ENCODE results near the gene CLIP4.
"Not testable (repeated sequence)": the region's sequence is repeated elsewhere in the genome, so short reads cannot be mapped to it uniquely, and the experiment has no call there.

The CLIP4 gene

GRCh38 chr2:29104688-29105087 is 10.5 kb upstream of the CLIP4 start:
- no peak for DNase-seq (ENCODE audit: low read depth in 2 of 2)

GRCh38 chr2:29105375-29105774 is 9.8 kb upstream of the CLIP4 start:
- no peak for DNase-seq (ENCODE audit: low read depth in 2 of 2)

DNA sequence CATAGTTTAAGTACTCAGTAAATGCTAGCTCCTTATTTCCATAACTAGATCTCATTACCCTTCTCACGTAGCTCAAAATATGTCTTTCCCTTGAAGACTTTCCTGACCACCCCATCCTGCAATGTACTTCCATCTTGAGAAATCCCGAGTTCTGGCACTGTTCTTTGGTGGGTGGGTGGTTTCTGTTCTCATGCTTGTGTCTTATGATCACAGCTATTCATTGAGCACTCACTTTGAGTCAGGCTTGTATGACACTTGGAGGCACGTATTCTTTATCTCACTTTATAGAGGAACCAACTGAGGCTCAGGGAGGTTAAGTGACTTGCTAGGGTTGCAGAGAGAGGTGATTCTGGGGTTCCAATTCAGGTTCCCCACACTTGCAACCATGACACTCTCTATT is 9.0 kb upstream of the CLIP4 start:
- no peak for DNase-seq (ENCODE audit: low read depth in 2 of 2)

GRCh38 chr2:29106980-29107388 is 8.2 kb upstream of the CLIP4 start:
- no peak for DNase-seq (ENCODE audit: low read depth in 2 of 2)

- DNase-seq (ENCODE audit: low read depth in 2 of 2) = not testable (repeated sequence)
Measured at GRCh38 chr2:29107547-29107946, 7.7 kb upstream of the CLIP4 start.

DNA sequence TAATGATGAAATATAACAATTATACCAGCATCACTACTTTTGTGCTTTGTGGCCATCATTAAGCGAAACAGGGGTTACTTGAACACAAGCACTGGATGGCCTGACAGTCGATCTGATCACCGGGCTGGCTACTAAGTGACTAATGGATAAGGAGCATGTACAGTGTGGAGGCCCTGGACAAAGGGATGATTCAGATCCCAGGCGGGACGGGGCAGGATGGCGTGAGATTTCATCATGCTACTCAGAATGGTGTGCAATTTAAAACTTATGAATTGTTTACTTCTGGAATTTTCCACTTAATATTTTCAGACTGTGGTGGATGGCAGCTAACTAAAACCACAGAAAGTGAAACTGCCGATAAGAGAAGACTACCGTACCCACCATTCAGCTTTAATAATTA is 7.0 kb upstream of the CLIP4 start:
- DNase-seq (ENCODE audit: low read depth in 2 of 2) = no peak

DNA sequence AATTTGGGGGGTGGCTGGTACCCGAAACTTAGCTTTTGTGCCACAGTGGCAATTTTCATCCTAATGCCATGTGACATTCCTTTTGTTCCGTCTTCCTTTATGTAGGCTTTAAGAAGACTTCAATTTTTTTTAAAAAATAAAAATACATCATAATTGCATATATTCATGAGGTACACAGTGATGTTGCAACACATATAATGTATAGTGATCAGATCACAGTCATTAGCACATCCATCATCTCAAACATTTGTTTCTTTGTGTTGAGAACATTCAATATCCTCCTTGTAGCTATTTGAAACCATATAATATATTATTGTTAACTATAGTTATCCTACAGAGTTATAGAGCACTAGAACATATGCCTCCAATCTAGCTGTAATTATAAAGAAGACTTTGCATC is 6.0 kb upstream of the CLIP4 start:
- no peak for DNase-seq (ENCODE audit: low read depth in 2 of 2)

DNA sequence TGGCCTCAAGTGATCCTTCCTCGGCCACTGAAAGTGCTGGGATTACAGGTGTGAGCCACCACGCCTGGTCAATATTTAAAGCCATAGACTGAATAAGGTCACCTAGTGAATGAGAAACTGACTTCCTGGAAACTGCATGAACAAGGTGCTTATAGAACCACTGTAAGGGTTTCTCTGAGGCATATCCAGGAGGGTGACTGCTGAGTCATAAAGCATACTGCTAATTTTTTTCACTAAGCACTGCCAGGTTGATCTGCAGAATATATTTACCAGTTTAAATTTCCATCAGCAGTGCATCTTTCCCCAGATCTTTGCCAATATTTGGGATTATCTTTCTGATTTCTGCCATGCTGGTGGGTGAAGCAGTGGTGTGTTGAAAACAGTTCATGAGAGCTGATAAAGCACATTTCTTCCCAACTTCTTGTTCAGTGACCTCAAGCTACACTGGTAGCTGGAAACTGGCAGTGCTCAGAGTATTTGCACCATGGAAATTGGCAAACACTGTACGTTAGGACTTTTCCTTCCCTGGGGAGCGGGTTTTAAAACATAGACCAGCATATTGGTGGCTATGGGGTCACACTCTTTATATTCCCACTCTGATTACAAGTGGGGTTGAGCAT is 4.2 kb upstream of the CLIP4 start:
- no peak for DNase-seq (ENCODE audit: low read depth in 2 of 2)

DNA sequence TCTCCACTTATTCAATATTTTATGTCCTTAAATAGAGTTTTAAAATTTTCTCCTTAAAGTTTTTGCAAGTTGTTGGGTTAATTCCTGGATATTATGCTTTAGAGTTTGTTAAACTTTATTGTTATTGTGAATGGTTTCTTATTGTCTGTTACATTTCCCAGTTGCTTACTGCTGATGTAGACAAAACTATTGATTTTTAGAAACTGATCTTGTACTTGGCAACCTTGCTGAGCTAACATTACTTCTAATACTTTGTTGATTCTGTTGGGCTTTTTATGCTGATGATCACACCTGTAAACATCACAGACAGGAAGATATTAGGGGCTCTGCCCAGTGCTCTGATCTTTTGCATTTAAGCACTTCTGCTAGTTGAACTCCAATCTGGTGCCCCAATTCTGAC is 2.8 kb upstream of the CLIP4 start:
- DNase-seq (ENCODE audit: low read depth in 2 of 2) = no peak

- DNase-seq (ENCODE audit: low read depth in 2 of 2) = no peak
Measured at GRCh38 chr2:29113027-29113686, 2.1 kb upstream of the CLIP4 start.

GRCh38 chr2:29113891-29114321 is 1.3 kb upstream of the CLIP4 start:
- DNase-seq (ENCODE audit: low read depth in 2 of 2) = no peak

DNA sequence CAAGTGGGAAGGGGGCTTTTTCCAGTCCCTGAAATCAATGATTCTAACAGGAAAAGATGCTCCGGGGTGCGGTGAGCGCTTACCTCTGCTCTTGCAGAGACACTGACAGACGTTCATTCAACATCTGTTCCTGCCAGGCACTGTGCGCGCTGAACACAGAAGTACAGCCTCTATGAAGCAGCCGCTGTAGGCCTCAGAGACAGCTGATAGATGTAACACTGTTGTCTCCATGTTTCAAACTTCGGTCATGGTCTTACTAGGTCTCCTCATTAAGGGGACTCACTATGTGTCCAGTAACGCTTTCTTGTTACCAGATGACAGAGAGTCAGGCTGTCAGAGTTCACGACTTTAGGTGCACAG is 649 bp upstream of the CLIP4 start:
- no peak for DNase-seq (ENCODE audit: low read depth in 2 of 2)

- DNase-seq (ENCODE audit: low read depth in 2 of 2) = peak; percentile 21 to 45
Measured at GRCh38 chr2:29115797-29116781, 874 bp downstream of the CLIP4 start.

- DNase-seq (ENCODE audit: low read depth in 2 of 2) = no peak
Measured at GRCh38 chr2:29117636-29118303, 2.6 kb downstream of the CLIP4 start.

- DNase-seq (ENCODE audit: low read depth in 2 of 2) = no peak
Measured at GRCh38 chr2:29119211-29119610, 4.0 kb downstream of the CLIP4 start.

GRCh38 chr2:29120846-29121245 is 5.6 kb downstream of the CLIP4 start:
- DNase-seq (ENCODE audit: low read depth in 2 of 2) = no peak

- no peak for DNase-seq (ENCODE audit: low read depth in 2 of 2)
Measured at GRCh38 chr2:29123617-29124349, 8.6 kb downstream of the CLIP4 start.

DNA sequence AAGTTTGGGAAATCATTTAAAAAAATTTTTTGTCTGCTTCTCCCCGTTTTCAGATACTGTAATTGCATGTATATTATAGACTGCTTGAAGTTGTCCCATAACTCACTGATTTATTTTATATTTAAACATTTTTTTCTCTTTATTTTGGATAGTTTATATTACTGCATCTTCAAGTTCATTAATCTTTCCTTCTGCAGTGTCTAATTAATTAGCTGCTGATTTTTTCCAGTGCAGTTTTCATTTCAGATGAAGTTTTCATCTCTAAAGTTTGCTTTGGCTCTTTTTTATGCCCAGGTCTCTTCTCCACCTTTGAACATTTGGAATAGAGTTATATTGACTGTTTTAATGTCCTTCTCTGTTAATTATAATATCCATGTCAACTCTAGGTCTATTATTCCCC is 9.3 kb downstream of the CLIP4 start:
- no peak for DNase-seq (ENCODE audit: low read depth in 2 of 2)

- no peak for DNase-seq (ENCODE audit: low read depth in 2 of 2)
Measured at GRCh38 chr2:29129586-29130281, 14.5 kb downstream of the CLIP4 start.

DNA sequence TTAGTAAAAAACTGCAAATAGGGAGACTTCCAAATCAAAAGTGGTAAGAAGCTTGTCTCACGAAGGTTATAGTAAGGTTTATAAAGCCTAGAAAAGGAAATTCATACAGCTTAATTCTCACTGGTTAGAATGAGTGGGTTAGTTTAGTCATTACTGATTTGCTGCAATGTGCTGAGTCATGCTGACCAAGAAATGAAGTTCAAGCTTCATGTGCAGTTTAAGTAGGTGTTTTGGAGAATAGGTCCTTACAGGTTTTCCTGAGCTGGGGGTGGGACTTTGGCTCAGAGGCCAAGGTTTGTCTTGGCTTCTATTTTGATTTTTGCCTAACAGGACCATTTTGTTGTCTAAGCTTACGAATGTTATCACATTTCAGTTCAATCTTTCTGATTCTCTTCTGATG is 15.1 kb downstream of the CLIP4 start:
- DNase-seq (ENCODE audit: low read depth in 2 of 2) = no peak

DNA sequence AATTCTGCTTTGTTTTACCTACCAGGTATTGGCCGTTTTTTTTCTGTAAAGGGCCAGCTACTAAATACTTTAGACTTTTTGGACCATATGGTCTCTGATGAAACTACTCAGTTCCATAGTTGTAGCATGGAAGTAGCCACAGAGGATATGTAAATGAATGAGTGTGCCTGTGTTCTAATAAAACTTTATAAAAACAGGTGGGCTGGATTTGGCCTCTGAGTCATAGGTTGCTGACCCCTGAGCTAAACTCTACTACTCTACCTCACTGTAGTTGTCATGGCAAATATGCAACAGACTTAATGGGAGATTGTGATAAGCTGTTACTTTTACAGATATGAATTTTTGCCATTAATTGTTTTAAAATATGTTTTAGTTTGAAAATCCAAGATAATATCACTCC is 19.7 kb downstream of the CLIP4 start:
- DNase-seq (ENCODE audit: low read depth in 2 of 2) = no peak

Measured in stimulated activated CD8-positive, alpha-beta memory T cell treated with anti-CD3 and anti-CD28 coated beads, Interleukin-15, amount 100 ng/mL, for 4 hours (primary cell).